Heart left ventricle (tissue), 13 donors: Measurements from ENCODE around the gene FOXP1.

ENCODE experiments used
- CTCF ChIP-seq, 12 donors: fragments of 200-600 bp; sonication (generic) in 4 of 12; IDR thresholded peaks; one replicate each; pipeline versions ENCODE4 v1.5.0 to v1.8.0; 2018 to 2022; ENCODE audit warnings: antibody characterized with exemption in 12 of 12, mild to moderate bottlenecking in 5 of 12
- POLR2A ChIP-seq, 2 donors: fragments of 450-650 bp; IDR thresholded peaks; one replicate each; pipeline ENCODE4 v1.6.1; 2017; ENCODE audit warnings: antibody characterized with exemption in 2 of 2, mild to moderate bottlenecking in 2 of 2, moderate library complexity in 2 of 2
- donor health status: ischemic (EF 13 %, LVEDD 7.1; RV severe dilation, severe dysfunction).
- donor health status: DM: no; HTN: yes; CAD: no.
- donor health status: DM: no; HTN: no; CAD: no.
- donor health status: ischemic (EF 25% LVEDD 6.9; RV normal size, moderate dysfunction).
- donor health status: ischemic (EF 25% LVEDD 5.7; RV mildly dilated, moderate dysfunction).
- donor health status: ischemic (EF 35%, LVEDD 5.7; RV mildly dilated, moderate dysfunction).
- donor health status: nonischemic (EF 11% LVEDD 7.7; RV severe dilation, severe dysfunction).
- donor health status: DM: yes; HTN: yes; CAD: no.
- donor health status: PGD.
- donor health status: ischemic (EF 29% LVEDD 5.4; RV normal size, mild dysfunction).
- donor health status: nonischemic (EF 23%, LVEDD 6.1; RV moderate dilation, normal function).

DNA sequence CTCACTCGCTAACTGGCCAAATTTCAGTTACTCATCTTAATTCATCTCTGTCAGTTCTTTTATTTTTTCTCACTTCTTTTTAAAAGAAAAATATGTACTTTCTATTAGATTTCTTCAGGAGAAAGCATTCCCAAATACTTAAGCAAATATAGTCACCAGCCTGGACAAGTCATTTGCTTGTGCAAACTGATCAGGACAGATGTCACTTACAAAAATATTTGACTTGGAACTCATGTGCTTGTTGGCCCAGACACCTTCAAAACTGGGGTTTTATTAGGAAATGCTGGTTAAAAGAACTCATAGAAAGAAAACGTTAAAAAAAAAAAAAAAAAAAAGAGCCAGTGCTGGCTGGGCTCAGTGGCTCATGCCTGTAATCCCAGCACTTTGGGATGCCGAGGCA, 31.3 kb upstream of the FOXP1 start:
- TF ChIP-seq POLR2A (IDR thresholded peaks at IDR 0.05) (no peak), CTCF (IDR thresholded peaks at IDR 0.05) (no peak)
